B cell (primary cell): ENCODE measurements around the gene PTPRE. TPM values are rescaled to one million over a fixed set of nuclear protein-coding genes. Genes with fewer than 3 reads are reported as not detected.

Experiments used
- ATAC-seq: fragments of 200-7000 bp; cut with Tn5 transposase; one replicate; pipeline ENCODE4 v1.10.0; 2021; ENCODE audit warnings: low read depth, mild to moderate bottlenecking, moderate number of reproducible peaks, moderate library complexity
- CTCF ChIA-PET: fragments of 350-600 bp; sonication (Branson Sonifier 250); formaldehyde crosslinking; loops from one replicate; lab custom pipeline; 2021; ENCODE audit warnings: antibody characterized with exemption, inconsistent platforms; lab: Charles Lee
- POLR2A ChIA-PET: fragments of 350-600 bp; sonication (Branson Sonifier 250); formaldehyde crosslinking; loops from one replicate; lab custom pipeline; 2021; ENCODE audit warnings: antibody characterized with exemption; lab: Charles Lee
- DNase-seq: peaks from one replicate; pipeline ENCODE4 v3.0.0; 2013
- H2AFZ ChIP-seq: 2 replicates; pipeline ENCODE4 v1.6.1; 2012; ENCODE audit warnings: mild to moderate bottlenecking, low read depth, low read length; ENCODE audit not compliant: insufficient read depth, poor library complexity, severe bottlenecking
- H3K27ac ChIP-seq, 2 donors: 1 replicate in 1 of 2; 2 replicates in 1 of 2; pipeline ENCODE4 v1.5.1; 2012 to 2013; ENCODE audit warnings: low read length in 2 of 2, mild to moderate bottlenecking in 2 of 2, moderate library complexity in 1 of 2
- H3K27me3 ChIP-seq, 4 experiments: fragments of 200-600 bp in 1 of 4; sonication (generic) in 1 of 4; replicated peaks in 1 of 4; 1 replicate in 2 of 4; 2 replicates in 2 of 4; pipeline versions ENCODE4 v1.6.1 to v1.7.0; 2013 to 2016; ENCODE audit warnings: low read length in 3 of 4, mild to moderate bottlenecking in 2 of 4, mixed read lengths in 1 of 4, moderate library complexity in 1 of 4; ENCODE audit not compliant: insufficient read depth in 4 of 4, control insufficient read depth in 3 of 4; ENCODE audit errors: control extremely low read depth in 1 of 4
- H3K36me3 ChIP-seq, 2 experiments: replicated peaks in 1 of 2; 1 replicate in 1 of 2; 2 replicates in 1 of 2; pipeline versions ENCODE4 v1.6.1 to v1.7.1; 2013; ENCODE audit warnings: low read length in 1 of 2; ENCODE audit not compliant: insufficient read depth in 2 of 2, control insufficient read depth in 1 of 2; ENCODE audit errors: control extremely low read depth in 1 of 2, extremely low read depth in 1 of 2
- H3K4me1 ChIP-seq, 2 donors: fragments of 200-600 bp in 1 of 2; sonication (generic) in 1 of 2; 1 replicate in 1 of 2; 2 replicates in 1 of 2; pipeline versions ENCODE4 v1.5.1 to v1.6.1; 2013 to 2017; ENCODE audit warnings: low read length in 2 of 2; ENCODE audit not compliant: control insufficient read depth in 2 of 2, insufficient read depth in 2 of 2
- H3K4me2 ChIP-seq: replicated peaks from 2 replicates; pipeline ENCODE3; 2012; ENCODE audit warnings: mild to moderate bottlenecking, low read depth, low read length; ENCODE audit not compliant: poor library complexity, severe bottlenecking
- H3K4me3 ChIP-seq, 5 experiments: fragments of 200-600 bp in 1 of 5; sonication (generic) in 1 of 5; 1 replicate in 3 of 5; 2 replicates in 2 of 5; pipeline versions ENCODE4 v1.5.1 to v1.7.0; 2011 to 2016; ENCODE audit warnings: low read length in 4 of 5, mild to moderate bottlenecking in 4 of 5, low read depth in 2 of 5, control low read depth in 1 of 5, moderate library complexity in 1 of 5; ENCODE audit not compliant: insufficient read depth in 1 of 5; ENCODE audit errors: control extremely low read depth in 1 of 5, extremely low read depth in 1 of 5
- H3K79me2 ChIP-seq: fragments of 200-600 bp; sonication (generic); one replicate; pipeline ENCODE4 v1.6.0; 2016; ENCODE audit warnings: low read length; ENCODE audit not compliant: control insufficient read depth, insufficient read depth
- H3K9ac ChIP-seq: fragments of 200-600 bp; sonication (generic); 2 replicates; pipeline ENCODE4 v1.6.1; 2017; ENCODE audit warnings: mild to moderate bottlenecking, low read length, moderate library complexity
- H3K9me3 ChIP-seq, 3 donors: one replicate each; pipeline versions ENCODE4 v1.6.1 to v1.7.1; 2013; ENCODE audit warnings: low read length in 2 of 3; ENCODE audit not compliant: control insufficient read depth in 2 of 3, insufficient read depth in 1 of 3; ENCODE audit errors: control extremely low read depth in 1 of 3
- H4K20me1 ChIP-seq: 2 replicates; pipeline ENCODE4 v1.6.0; 2012; ENCODE audit warnings: mild to moderate bottlenecking, low read length; ENCODE audit not compliant: insufficient read depth, control insufficient read depth, poor library complexity, severe bottlenecking
- H3K27ac Mint-ChIP-seq: one replicate; pipeline ENCODE4 v1.8.0; 2021; ENCODE audit warnings: mixed read lengths
- H3K27me3 Mint-ChIP-seq: one replicate; pipeline ENCODE4 v1.8.0; 2021; ENCODE audit warnings: mixed read lengths
- H3K4me1 Mint-ChIP-seq: one replicate; pipeline ENCODE4 v1.8.0; 2021; ENCODE audit warnings: mixed read lengths
- H3K4me3 Mint-ChIP-seq: one replicate; pipeline ENCODE4 v1.8.0; 2021; ENCODE audit warnings: mixed read lengths
- H3K9me3 Mint-ChIP-seq: one replicate; pipeline ENCODE4 v1.8.0; 2022; ENCODE audit warnings: mixed read lengths; ENCODE audit not compliant: insufficient read depth
- CTCF ChIP-seq: fragments of 200-600 bp; IDR thresholded peaks from one replicate; pipeline ENCODE4 v1.8.0; 2022; ENCODE audit warnings: antibody characterized with exemption, mild to moderate bottlenecking
- EZH2 ChIP-seq: IDR thresholded peaks from 2 replicates; pipeline ENCODE4 v1.6.1; 2012; ENCODE audit warnings: borderline replicate concordance, low read depth, mild to moderate bottlenecking, moderate library complexity, low read length; ENCODE audit not compliant: insufficient read depth, poor library complexity, severe bottlenecking
- WGBS: methylation state at CpG from one replicate; pipeline ENCODE4 v1.1.5; 2013; ENCODE audit warnings: missing lambda C conversion rate; ENCODE audit not compliant: insufficient coverage; 5-methylcytosine and 5-hydroxymethylcytosine counted together
- intact Hi-C: fragments of 100-400 bp; cut with micrococcal nuclease; formaldehyde crosslinking; loops from one replicate; pipeline ENCODE4 v1.10.0; 2022
- polyA plus RNA-seq: library from polyadenylated mRNA; depleted of rRNA; stranded (reverse); fragments of >200 nt; gene quantifications from 2 replicates; pipeline ENCODE4 v1.2.3, GENCODE V29; 2012
- total RNA-seq, 2 donors: library from RNA; stranded (reverse); fragments of 120-200 nt in 1 of 2; gene quantifications; 1 replicate in 1 of 2; 2 replicates in 1 of 2; pipeline versions ENCODE4 v1.2.3 to v1.2.4, GENCODE V29; 2013 to 2022

Gene PTPRE
- total and polyA plus RNA-seq, 2 donors (not counting 1 experiment from before 2014, with no cell fraction given), result 6.6 to 32.7 TPM

- Histone ChIP-seq H3K36me3 (no peaks in the 10 kb centered on the region), H3K27me3 (peaks cover 0 to 30% (median 12%) of the 10 kb centered on the region in 4 experiments), H4K20me1 (no peaks in the 10 kb centered on the region), H2AFZ (peak overlapping the region; percentile 77), H3K27ac (no peak overlapping the region), H3K79me2 (no peaks in the 10 kb centered on the region), H3K4me1 (peaks cover 8 to 9% of the 10 kb centered on the region in 2 donors), H3K9ac (peak overlapping the region; percentile 57), H3K4me2 (peak overlapping the region; percentile 97), H3K9me3 (peaks cover 0 to 1% (median 0%) of the 10 kb centered on the region in 3 donors), H3K4me3 (peak overlapping the region in 3 of 5 experiments; percentile 42 to 62 (median 49))
- peaks cover 57% of the 10 kb centered on the region for H3K27me3 Mint-ChIP-seq
- H3K4me1 Mint-ChIP-seq, result no peaks in the 10 kb centered on the region
- ATAC-seq (peak; percentile 16), DNase-seq (peak; percentile 44)
- TF ChIP-seq EZH2 (no peak), CTCF (no peak)
- H3K4me3 Mint-ChIP-seq, result peak overlapping the region; percentile 38
- intact Hi-C loops, result loop anchor here (2.0 kb wide), 1 partner anchor 239 kb away; no protein-coding TSS in a partner anchor
- no peak overlapping the region for H3K27ac Mint-ChIP-seq
- ChIA-PET POLR2A (no interaction called here), CTCF (interaction anchor here (0.7 to 4.9 kb wide), 12 partner anchors 54 to 243 kb away, joined by 3 to 56 read pairs (median 4); no protein-coding TSS in a partner anchor)
- no peaks in the 10 kb centered on the region for H3K9me3 Mint-ChIP-seq
- WGBS, result 4% methylated on average over 61 of the region's 65 CpGs
Observed at GRCh38 chr10:127907411-127908105, 655 bp downstream of the PTPRE start.
